Measurements from ENCODE around the gene KRT36.

Gene KRT36

DNA sequence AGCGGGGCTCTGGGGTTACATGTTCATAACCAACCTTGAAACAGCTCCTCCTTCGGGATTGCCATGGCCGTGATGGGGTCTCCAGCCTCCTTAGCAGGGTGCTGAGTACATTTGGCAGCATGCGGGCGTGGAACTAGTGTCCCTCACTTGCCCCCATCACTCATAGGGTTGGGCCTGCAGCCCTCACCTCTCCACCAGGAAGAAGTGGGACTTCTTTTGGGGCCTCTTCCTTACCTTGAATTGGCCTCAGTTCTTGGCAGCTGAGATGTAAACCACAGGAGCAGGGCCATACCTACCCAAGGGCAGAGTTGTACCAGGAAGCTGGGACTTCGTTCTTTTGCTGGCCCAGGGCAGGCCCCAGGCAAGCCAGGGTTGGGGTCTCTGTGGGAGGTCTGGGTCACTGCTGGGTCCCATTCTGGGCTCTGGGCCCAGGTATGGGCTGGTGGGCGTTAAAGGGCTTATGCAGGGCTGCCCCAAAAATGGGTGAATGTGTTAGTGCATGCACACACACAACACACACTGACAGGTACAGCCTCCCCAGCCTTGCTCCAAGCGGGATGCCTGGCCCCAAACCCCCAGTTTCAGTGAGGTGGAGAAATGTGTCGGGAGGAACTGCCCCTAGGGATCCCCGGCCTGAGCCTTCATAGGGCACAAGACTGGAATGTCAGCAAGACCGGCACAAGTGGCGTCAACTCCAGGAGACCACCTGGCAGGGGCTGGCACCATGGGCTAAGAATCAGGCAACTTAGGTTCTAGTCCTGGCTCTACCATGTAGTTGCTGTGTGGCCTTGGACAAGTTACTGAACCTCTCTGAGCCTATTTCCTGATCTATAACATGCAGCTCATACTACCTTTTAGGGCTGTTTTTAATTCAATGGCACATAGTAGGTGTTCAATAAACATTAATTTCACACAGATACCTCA is 32.9 kb upstream of the KRT36 start:
- TF ChIP-seq, protein P1, sequence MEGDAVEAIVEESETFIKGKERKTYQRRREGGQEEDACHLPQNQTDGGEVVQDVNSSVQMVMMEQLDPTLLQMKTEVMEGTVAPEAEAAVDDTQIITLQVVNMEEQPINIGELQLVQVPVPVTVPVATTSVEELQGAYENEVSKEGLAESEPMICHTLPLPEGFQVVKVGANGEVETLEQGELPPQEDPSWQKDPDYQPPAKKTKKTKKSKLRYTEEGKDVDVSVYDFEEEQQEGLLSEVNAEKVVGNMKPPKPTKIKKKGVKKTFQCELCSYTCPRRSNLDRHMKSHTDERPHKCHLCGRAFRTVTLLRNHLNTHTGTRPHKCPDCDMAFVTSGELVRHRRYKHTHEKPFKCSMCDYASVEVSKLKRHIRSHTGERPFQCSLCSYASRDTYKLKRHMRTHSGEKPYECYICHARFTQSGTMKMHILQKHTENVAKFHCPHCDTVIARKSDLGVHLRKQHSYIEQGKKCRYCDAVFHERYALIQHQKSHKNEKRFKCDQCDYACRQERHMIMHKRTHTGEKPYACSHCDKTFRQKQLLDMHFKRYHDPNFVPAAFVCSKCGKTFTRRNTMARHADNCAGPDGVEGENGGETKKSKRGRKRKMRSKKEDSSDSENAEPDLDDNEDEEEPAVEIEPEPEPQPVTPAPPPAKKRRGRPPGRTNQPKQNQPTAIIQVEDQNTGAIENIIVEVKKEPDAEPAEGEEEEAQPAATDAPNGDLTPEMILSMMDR (IDR thresholded peaks at IDR 0.05; ENCODE audit: control insufficient read depth, extremely low read depth, insufficient read depth): no peak
- DNase-seq (ENCODE audit: low read depth): no peak
- H3K4me3 ChIP-seq (ENCODE audit: low read depth, low read length): no peak overlapping the region

DNA sequence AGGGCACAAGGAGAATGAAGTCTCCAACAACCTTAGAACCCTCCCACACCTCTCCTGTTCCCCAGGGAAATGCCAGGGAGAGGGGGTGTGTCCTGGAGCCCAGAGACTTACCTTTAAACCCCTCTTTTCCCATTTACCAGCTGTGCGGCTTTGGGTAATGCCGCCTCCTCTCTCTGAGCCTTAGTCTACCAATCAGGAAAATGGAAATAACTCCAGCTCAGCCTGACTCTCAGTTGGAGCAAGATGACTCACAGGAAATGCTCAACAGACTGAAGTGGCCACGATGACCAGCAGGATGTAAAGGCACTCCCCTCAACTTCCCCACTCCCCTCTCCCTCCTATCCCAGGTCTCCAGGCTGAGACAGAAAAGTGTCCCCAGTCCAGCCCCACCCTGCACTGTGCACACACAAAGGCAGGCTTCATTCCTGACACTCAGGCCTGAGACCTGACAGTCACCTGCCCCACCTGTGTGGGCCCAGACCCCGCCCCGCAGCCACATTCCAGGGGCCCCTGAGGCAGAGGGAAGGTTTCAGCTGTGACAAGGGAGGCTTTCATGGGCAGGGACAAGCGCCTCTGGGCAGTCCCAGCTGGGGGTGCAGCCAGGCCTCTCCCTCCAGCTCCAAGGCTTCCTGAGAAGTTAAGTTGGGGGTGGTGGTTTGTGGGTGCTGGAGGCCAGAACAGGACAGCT is 32.0 kb upstream of the KRT36 start:
- H3K4me3 ChIP-seq (ENCODE audit: low read depth, low read length): no peak overlapping the region
- TF ChIP-seq, protein P1 (IDR thresholded peaks at IDR 0.05; ENCODE audit: control insufficient read depth, extremely low read depth, insufficient read depth): no peak
- DNase-seq (ENCODE audit: low read depth): no peak

DNA sequence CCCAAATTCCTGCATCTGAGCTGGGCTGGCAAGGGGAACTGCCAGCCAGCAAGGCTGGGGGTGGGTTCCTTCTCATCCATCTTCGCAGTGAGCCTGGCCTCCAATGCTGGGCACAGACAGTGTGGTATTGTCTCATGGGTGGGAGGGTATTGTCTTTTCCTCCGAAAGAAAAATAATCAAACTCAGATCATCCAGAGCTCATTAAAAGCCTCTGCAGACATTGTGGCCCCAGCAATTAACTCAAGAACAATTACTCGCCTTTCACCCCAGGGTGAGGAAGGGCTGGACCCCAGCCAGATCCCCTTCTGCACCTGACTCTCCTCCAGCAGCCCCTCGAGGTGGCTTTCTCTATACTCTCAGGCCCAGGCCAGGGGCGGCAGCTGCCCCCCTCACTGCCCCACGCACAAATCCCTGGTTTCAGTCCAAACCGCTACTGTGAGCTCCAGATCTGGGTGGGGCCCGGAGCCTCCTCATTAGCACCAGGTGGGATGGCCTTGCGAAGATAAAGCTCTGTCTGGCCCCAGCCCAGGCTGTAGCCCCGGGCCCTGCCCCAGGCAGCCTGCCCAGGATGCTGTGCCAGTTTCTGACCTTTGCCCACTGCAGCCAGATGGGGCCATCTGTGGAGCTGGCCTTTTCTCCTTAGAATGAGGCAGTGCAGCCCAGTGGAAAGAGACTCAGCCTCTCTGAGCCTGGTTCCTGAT is 31.3 kb upstream of the KRT36 start:
- TF ChIP-seq, protein P1 (IDR thresholded peaks at IDR 0.05; ENCODE audit: control insufficient read depth, extremely low read depth, insufficient read depth): no peak
- no peak for DNase-seq (ENCODE audit: low read depth)

DNA sequence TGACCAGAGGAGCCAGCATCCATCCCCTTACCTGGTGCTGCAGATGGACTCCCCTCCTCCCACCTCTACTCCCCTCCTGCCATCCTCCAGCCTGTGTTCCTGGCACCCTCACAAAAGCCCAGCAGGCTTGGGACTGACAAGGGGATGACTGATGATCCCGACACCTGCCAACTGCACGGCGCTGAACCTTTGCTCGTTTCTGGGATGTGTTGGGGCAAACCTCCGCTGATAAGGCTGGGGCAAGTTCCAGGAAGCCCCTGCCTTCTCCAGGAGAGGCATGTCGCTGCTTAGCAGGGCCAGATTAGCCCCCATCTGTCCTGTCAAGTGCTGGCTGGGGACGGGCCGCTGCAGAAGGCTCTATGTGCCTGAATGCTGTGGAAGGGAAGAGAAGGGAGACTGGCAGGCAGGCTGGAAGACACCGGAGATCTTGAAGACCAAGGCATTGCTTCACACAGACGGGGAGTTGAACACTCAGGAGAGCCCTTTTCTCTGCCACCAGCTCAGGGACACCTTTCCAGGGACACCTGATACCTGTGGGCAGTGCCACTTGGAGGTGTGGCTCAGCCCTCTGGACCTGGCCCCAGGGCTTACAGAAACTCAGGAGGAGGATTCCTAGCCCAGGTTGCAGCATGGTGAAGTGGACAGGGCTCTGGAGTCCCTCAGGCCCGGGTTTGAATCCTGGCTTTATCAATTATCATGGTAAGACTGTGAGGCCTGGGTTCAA is 30.0 kb upstream of the KRT36 start:
- TF ChIP-seq, protein P1 (IDR thresholded peaks at IDR 0.05; ENCODE audit: control insufficient read depth, extremely low read depth, insufficient read depth): no peak
- DNase-seq (ENCODE audit: low read depth): no peak
- H3K4me3 ChIP-seq (ENCODE audit: low read depth, low read length): no peak overlapping the region

More for the DNA sequence above, 31.3 kb upstream of the KRT36 start:
- H3K4me3 ChIP-seq (ENCODE audit: low read depth, low read length): no peak overlapping the region

DNA sequence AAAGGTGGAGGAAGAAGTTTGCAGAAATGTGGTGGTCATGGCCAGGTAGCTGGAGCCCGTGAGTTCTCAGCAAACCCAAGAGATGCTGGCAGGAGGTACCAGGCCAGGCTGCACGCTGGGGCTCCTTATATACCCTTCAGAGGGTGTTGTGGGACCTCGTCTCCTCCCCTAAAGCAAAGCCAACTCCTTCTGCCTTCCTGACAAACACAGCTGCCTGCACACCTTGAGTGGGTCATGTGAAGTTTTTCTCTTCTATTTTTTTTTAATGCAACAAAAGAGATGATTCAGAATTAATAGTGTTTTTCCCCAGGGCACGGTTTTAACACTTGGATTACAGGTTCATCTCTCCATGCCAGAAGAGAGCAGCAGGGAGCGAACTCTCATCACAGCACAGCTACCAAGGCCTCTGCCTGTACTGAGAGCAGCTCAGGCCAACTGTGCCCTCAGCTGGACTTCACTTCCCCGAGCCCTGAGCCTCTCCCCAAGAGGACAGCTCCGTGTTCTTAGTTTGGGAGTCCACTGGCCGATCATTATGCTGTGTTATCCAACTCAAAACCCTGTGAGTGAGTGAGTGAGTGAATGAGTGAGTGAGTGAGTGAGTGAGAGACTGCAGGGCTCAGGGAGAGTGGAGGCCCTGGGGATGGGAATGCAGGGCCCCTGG is 29.2 kb upstream of the KRT36 start, which contains the start of gene KRT15:
Gene KRT15, minus strand, starts transcription at position 102 of the 661 bp plus-strand sequence. Its CDS starts 63 bp downstream, at position 39.
- TF ChIP-seq, protein P1 (IDR thresholded peaks at IDR 0.05; ENCODE audit: control insufficient read depth, extremely low read depth, insufficient read depth): no peak
- H3K4me3 ChIP-seq (ENCODE audit: low read depth, low read length): no peak within 1 kb of the TSS
- no peak for DNase-seq (ENCODE audit: low read depth)

DNA sequence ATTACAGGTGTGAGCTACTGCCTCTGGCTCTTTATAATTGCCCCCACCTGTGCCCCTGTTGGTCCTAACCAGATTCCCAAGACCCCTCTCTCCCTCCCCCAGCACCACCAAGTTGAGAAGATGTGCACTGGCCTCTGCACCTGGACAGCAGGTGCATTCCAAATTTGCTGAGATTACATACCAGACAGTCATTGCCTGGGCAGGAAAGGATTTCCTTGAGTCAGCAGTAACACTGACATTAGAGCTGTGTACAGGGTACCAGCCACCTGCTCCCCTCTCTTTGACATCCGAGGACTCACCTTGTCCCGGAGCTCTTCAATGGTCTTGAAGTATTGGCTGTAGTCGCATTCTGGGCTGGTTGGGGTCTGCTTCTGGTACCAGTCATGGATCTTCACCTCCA is 28.3 kb upstream of the KRT36 start:
- no peak overlapping the region for H3K4me3 ChIP-seq (ENCODE audit: low read depth, low read length)
- no peak for DNase-seq (ENCODE audit: low read depth)
- TF ChIP-seq, protein P1 (IDR thresholded peaks at IDR 0.05; ENCODE audit: control insufficient read depth, extremely low read depth, insufficient read depth): no peak
